HG02571 (cell line): ENCODE measurements around the gene KCNMA1.

Experiments used
- ATAC-seq: cut with Tn5 transposase; IDR thresholded peaks from one replicate; pipeline ENCODE4 v1.9.1; 2021; ENCODE audit warnings: mild to moderate bottlenecking, moderate library complexity; ENCODE audit not compliant: unreplicated experiment

Gene KCNMA1

DNA sequence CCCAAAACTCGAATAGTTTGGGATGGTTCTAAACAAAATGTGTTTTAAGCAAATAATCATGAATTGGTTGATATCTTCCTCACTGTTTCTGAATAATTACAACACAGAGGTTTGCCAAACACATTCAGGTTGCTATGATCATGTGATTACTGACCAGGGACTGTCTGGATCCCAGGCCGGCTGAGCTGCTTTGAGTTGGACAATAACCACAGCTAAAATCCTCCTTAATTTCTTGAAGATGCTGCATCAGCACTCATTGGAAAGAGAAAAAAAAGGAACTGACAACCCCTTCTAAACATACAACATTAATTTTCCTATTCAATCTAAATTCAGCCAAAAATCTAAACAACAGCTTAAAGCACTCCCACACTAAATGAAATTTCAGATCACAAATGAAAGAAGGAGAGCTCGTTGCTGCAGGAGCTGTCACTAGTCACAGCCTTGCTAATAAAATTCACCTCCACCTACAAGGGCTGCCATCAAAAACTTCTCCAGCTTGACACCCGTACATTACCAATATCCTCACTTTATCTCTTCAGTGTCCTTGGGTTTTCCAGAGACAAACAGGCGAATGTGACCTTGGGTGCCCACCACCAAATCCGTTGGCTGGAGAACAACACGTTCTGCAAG lies 560.2 kb downstream of the KCNMA1 start:
- ATAC-seq = no peak

DNA sequence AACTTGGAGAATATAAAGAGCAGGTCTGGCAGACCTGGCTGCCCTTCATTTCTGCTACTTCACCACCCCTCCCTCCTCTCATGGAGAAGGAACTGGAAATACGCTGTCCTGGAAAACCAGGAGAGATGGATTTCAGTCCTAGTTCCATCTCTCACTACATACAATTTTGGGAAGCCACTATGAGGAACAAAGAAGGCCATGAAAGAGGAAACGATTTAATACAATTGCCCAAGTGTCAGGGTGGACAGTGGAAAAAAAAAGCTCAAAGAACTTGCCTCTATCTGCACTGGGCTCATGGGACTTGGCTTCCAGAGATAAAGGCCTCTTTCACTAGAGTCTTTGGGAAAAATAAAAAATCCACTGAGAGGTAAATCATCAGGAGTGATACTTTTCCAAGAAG lies 561.7 kb downstream of the KCNMA1 start:
- ATAC-seq = no peak

DNA sequence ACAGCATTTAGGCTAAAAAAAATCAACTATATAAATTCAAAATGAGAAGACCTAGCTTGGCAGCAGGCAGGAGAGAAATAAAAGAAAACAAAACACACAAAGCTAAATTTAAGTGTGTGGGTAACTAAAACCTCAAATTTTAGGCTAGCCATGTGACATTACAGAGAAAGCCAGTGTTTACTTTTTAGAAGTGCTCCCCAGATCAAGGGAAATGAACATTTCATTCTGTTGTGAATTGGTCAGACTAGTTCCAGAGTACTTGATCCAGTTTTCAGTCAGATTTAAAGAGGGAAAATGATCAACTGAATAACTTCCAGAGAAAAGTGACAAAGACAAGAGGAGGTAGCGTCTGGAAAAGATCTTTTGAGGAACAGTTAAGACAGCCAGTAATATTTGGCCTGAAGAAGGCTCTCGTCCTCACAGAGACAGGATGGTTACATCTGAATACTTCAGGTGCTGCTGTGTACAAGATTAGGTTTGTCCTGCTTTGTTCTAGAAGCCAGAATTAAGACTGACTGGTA lies 563.4 kb downstream of the KCNMA1 start:
- ATAC-seq = no peak

DNA sequence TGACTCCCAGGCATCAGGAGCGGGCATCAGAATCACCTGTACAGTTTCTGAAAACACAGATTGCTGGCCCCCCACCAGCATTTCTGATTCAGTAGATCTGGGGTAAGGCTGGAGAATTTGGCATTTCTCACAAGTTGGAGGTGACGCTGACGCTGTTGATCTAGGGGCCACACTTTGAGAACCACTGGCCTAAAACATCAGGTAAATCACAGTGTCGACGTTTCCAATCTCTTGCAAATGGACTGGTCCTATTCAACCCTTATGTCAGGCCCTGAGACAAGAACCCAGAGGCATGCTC lies 564.0 kb downstream of the KCNMA1 start:
- no peak for ATAC-seq

DNA sequence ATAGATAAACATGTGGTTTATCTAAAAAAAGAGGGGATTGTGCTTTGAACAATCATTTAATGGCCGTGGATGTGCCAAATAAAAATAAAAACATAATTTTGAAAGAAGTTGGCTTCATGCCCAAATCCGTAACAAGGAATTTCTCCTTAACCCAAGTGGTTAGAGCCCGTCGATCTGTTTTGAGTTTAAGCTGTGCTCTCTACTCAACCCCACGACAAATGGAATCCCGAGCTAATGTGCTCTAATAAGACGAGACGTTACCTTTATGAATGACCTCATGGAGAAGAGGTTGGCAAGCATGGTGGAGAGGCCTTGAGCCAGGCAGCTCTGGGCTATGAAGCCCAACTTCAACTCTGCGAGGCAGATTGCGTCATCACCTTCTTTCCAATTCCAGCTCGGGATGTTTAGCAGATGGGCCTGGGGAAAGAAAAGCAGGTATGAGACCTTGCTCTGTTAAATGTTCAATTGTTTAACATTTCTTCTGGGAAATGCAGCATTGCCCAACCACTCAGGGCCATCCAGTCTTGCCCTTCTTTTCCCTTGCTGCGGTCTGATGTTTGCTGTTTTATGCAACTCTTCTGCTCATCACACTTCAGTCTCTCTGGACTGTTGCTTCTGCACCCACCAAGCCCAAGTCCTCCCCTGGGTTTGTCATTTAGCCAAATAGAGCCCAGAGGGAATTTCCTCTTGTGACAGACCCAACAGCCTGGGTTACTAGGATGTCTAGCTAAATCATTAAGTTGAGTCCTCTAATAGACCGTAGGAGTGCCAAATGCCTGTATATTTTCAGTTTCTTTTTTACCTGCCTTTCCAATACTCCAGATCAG lies 564.6 kb downstream of the KCNMA1 start:
- ATAC-seq = no peak

DNA sequence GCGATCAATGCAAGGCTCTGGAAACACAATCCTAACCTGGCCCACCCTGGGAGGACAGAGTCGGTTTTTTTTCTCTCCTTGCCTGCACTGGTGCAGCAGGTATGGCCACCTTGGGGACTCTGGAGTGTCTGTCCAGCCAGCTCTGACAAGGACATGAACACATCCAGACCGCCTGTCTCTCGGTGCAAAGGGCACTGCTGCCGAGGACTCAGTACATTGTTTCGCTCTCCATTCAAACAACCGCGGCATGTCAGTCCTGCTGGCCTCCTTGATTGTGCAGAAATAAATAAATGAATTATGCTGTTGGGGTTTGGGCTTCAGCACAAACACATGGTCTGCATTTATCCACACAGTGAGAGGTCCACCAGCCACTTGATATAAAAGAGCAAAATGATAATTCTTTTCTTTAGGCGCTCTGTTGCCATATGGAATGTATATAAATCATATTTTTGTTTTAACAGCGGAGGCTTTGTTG lies 565.2 kb downstream of the KCNMA1 start:
- no peak for ATAC-seq

DNA sequence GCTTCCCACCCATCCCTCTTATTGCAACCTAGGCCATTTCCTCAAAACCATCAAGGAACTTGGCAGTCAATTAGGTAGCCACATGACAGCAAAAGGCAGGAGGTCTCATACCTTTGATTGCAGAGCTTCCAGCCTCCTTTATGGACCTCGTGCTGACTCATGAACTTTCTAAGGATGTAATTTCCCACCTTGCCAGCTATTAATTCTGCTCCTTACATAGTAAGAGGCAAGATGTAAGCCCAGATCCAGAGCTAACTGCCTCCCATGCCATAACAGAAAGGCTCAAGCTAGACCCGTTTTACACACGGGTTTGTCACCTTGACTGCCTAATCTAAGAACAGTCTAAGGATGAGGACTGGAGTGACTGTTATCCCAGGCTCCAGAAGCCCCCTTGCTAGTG lies 565.7 kb downstream of the KCNMA1 start:
- ATAC-seq = no peak

DNA sequence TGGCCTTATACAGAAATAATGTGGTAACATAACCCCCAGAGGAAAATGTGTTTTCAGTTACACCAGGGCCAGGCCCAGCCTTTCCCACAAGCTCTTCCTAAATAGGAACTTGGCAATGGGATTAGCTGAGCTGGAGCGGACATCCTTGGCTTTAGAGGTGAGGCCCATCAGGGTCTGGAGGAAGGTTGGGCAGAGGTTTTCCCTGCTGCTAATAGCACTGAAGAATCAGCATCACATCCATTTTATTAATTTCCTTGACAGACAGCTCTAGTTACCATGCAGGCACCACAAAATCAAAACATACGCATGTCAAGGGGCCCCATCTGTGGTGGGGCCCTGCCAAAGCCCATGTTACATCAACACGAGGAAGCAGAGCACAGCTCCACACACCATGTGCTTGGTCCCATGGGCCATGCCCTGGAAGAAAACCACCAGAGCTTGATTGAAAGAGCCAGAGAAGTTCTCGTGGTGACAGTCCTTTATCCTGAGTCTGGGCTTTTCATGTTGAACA lies 566.6 kb downstream of the KCNMA1 start:
- ATAC-seq = no peak

DNA sequence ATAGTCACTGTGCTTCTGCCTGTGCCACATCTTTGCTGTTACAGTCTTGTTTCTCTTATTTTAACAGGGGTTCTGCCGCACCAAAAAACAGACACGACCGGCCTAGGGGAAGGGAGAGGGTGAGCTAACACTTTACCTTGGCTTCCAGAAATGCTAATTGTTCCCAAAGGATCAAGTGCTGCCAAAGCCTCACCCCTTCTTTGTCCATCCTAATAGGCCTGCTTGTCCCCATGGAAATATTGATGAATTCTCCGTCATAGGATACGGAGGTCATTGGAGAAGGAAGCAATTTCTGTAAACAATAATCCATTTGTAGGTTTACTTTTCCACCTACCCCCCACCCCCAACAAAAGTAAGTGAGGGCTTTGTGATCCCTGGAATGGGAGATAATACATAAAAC lies 567.3 kb downstream of the KCNMA1 start:
- no peak for ATAC-seq

DNA sequence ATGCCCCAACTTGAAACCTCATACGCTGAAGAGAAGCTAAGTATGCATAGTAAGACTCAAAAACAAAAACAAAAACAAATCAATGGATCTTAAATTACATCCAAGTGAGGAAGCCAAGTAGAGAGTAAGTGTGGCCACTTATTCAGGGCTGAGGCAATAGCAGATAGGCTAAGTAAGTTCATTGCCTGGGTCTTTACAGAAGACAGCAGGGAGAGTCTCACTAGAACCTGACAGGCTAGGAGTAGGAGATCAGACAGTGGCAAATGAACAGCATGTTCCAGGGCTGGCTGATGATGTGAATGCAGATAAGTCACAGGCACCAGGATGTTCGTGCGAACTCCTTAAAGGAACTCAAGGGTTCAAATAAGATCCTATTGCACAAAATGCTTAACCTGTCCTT lies 568.6 kb downstream of the KCNMA1 start:
- no peak for ATAC-seq

DNA sequence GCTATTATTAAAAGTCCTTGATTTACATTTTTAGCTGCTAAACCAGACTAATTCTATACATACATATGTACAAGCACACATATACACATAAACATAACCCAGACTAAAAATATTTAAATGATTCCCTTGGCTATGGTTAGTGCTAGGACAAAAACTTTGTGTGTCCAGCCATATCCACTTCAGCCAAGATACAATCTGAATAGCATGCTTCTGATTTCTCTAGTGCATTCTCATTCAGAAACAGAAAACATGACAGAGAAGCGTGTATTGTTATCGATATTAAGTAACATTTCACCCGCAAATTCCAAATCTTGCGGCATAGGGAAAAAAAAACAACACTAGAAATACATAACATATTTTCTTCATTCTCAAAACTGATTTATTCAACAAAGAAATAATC lies 569.3 kb downstream of the KCNMA1 start:
- ATAC-seq = no peak

DNA sequence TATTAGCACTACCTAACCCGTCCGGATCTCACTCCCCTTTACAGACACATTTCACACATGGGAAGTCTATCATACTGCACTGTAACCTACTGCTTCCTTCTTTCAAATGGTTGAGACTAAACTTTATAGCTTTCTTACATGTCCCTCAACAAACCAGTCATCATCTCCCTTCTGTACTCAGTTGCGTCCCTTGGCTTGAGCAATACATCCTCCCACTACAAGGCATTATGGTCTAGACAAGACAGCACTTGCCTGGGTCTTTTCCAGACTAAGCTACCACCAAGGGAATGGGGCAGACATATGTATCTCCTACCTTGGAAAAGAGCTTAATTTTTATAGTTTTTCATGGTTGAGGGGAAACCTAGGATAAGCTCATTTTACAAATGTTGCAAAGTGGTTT lies 575.2 kb downstream of the KCNMA1 start:
- no peak for ATAC-seq

DNA sequence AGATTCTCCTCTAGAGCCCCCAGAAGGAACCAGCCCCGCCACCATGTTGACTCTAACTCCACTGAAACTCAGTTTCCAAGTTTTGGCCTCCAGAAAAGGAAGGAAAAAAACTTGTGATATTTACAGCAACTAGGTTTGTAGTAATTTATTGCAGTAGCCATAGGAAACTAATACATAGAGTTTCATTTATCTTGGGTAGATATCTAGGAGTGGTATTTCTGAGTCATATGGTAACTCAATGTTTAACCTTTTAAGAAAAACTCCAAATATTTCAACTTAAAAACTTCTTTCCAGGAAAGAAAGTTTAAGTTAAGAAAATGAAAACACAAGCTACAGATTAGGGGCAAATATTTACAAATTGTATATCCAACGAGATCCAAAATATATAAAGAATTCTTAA lies 576.7 kb downstream of the KCNMA1 start:
- no peak for ATAC-seq

DNA sequence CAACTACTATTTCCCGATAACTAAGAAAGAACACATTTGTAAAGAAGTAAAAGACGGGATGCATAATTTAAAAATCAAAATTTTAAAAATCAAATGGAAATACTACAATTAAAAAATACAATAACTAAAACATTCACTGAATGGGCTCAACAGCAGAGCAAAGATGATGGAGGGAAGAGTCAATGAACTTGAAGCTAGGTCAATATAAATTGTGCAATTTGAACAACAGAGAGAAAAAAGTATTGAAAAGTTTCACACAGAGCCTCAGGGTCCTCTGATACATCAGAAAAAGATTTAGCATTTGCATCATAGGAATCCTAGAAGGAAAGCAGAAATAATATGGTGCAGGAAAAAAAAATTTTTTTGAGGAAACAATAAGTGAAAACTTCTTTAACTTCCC lies 581.0 kb downstream of the KCNMA1 start:
- no peak for ATAC-seq

DNA sequence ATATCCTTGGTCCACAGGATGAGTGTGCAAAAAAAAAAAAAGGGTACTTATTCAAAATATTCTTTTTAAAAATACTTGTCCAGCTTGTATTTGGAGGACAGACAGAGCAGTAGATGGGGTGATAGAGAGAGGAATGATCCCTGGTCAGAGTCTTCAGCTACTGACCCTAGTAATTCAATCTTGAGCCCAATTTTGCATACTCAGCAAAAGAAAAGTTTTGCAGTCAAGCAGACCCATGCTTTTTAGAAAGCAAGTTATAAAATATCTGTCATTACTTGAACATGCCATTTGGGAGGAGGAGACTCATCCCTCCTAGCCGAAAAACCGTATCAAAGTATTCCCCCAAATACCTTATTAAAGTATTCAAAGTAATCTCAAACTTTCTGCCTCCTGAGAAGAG lies 585.0 kb downstream of the KCNMA1 start:
- no peak for ATAC-seq

DNA sequence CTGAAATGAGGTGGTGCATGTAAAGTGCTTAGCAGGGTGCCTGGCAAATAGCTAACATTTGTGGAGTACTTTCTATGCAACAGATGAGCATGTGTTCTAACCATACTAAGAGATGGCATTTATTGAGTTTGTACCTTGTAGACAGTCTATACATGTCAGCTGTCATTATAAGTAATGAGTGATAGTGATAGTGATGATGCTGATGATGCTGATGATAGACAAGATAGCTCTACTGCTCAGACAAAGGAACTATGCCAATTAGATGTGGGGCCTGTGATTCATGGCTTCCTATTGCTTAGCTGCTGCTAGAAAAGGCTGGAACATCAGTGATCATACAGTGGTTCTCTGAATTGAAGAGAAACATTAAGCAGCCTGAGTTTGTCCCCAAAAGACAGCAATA lies 585.8 kb downstream of the KCNMA1 start:
- no peak for ATAC-seq

DNA sequence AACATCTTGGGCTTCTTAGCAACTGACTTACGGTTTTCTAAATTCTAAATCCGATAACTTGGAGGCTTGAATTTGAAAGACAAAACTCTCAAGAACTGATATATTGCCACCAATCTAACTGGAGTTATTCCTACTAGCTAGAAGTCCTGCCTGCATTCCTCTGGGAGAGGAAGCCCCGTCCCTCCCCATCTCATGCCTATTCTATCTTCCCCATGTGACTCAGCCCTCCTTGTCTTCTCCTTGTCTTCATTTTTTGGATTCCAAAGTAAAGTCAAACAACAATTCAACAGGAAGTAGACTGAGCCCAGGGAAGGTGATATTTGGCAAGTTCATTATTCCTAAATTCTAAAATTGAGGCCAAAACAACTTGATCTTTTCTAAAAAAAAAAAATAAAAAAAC lies 587.7 kb downstream of the KCNMA1 start:
- no peak for ATAC-seq

DNA sequence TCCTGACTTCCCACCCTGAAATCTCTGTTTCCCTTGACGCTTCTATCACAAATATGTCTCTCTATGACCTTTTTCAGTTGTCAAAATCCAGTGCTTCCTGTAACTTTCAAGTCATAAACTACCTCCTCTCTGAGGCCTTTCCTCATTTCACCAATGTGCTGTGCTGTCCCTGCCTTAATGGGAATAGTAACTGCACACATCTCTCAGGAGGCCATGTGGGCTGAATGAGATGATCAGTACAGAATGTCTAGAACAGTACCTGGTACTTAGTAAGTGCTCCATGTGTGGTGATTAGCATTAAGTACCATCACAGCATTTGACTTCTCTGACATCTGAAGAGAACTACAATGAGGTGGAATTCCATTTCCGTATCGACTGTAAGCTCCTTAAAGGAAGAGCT lies 588.5 kb downstream of the KCNMA1 start:
- ATAC-seq = no peak

DNA sequence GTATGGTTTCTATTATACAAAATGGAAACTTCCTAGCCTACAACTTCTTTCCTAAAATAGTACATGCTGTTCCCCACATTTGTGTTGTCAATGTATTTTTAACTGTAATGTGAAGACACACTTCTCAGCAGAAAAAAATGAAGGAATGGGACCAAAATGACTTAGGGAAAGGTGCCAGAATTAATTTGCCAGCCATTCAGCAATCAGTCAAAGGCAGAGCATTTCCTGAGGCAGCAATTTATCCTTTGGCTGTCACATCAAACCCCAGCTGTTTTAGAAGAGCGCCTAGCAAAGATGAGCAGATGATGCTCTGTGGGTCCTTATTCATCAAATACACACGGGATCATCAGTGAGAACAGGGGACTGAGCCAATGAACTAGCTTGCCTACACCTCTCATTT lies 592.5 kb downstream of the KCNMA1 start:
- no peak for ATAC-seq

DNA sequence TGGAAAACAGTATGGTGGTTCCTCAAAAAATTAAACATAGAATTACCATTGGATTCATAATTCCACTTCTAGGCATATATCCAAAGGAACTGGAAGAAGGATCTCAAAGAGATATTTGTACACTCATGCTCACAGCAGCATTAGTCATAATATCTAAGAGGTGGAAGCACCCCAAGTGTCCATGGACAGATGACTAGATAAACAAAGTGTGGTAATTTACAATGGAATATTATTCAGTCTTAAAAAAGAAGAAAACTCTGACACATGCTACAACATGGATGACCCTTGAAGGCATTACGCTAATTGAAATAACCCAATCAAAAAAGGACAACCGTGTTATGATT lies 594.2 kb downstream of the KCNMA1 start:
- no peak for ATAC-seq

DNA sequence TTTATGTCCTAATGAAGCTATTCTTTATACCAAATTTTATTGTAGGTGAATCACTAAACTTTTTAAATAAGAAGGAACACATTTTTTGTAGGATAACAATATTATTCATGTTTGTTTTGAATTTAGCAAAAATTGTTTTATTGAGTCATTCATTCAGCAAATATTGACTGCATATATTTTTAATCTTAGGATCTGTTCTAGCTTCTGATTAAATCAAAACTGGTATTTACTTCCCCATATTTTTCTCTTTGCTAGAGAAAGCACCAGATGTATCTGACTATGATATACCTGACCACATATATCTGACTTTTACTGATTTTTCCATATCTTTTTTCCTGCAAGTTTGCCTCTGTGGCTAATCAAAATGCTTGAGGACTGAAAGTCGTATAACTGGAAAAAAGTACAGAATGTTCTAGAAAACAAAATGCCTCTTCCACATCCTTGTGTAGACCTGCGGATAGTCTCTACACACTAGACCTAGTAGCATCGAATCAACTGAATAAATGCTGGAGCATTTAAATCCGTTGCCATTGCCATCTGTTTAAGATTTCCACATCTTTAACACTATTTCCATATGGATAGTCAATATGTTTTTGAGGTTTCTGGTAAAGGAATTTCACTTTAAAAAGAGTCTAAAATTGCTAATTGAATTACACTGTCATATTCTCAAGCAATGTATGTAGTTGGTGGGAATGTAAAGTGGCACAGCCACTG lies 594.7 kb downstream of the KCNMA1 start:
- no peak for ATAC-seq
